HG02885 (cell line): ENCODE data around the gene ATP23.

Experiments used
- ATAC-seq: cut with Tn5 transposase; IDR thresholded peaks from one replicate; pipeline ENCODE4 v1.9.1; 2021; ENCODE audit warnings: mild to moderate bottlenecking; ENCODE audit not compliant: unreplicated experiment, poor library complexity

The ATP23 gene

DNA sequence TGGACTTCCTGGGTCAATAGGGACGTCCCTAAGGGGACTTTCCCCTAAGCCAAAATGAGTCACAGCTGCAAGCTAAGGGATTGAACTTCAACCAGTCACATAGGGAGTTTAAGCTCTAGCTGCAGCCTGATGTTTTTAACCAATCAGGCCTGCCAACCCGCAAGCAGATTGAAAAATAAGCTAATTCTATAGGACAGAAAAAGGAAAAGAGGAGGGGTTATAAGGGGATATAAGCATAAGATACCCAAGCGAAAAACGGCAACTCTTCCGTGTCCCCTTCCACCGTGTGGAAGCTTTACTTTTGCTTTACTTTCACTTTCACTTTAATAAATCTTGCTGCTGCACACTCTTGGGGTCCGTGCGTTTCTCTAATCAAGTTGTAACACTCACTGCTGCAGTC, 24.4 kb downstream of the ATP23 start:
- no peak for ATAC-seq

DNA sequence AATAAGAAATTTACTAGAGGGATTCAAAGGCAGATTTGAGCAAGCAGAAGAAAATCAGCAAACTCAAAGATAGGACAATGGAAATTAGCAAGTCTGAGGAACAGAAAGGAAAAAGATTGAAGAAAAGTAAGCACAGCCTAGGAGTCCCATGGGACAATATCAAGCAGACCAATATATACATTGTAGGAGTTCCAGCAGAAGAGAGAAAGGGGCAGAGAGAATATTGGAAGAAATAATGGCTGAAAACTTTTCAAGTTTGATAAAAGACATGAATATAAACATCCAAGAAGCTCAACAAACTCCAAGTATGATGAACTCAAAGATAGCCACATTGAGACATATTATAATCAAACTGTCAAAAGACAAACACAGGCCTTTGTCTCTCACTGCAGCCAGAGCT, 25.2 kb downstream of the ATP23 start:
- ATAC-seq, result no peak

GRCh38 chr12:57983146-57983857, 41.9 kb downstream of the ATP23 start:
- ATAC-seq, result no peak

GRCh38 chr12:57983858-57984505, 42.6 kb downstream of the ATP23 start:
- ATAC-seq, result no peak

DNA sequence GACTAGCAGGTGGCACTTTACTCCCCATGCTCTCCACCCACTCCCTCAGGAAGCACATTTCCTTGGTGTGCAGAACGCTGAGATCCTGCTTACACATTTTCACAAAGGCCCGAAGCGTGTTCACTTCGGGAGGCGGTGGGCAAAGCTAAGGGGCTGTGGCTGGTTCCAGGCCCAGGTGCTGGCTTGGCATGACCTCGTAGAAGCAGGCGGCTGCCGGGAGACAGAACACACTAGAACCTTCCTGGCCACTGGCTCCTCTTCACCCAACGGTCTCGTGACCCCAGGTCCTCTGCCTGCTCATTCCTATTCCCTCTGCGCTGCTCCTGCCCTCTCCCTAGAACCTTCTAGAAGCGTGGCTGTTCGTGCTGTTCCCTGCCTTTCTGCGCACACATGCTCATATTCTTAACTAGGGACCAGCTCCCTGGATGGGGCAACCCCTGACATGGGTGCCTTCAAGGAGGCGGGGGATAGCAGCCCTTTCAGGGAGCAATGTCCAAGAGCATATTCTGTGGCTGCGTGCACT, 43.3 kb downstream of the ATP23 start:
- no peak for ATAC-seq

DNA sequence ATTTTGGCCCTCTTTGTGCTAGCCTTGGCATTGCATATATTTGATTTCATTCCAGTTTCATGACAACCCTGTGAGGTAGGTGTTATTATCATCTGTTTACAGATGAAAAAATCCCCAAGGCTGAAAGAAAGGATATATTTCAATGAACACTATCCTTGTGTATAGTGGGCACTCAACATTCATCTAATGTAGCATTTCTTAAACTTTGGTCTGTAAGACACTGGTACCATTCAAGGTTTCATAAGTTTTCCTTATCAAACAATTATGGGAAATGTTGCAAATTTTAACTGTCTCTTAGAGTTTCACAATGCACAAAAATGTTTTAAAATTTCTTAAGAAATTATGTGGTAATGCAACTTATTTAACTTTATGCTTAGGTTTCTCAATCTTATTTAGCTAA, 44.3 kb downstream of the ATP23 start:
- no peak for ATAC-seq

GRCh38 chr12:57989838-57990237, 48.5 kb downstream of the ATP23 start:
- ATAC-seq, result no peak

DNA sequence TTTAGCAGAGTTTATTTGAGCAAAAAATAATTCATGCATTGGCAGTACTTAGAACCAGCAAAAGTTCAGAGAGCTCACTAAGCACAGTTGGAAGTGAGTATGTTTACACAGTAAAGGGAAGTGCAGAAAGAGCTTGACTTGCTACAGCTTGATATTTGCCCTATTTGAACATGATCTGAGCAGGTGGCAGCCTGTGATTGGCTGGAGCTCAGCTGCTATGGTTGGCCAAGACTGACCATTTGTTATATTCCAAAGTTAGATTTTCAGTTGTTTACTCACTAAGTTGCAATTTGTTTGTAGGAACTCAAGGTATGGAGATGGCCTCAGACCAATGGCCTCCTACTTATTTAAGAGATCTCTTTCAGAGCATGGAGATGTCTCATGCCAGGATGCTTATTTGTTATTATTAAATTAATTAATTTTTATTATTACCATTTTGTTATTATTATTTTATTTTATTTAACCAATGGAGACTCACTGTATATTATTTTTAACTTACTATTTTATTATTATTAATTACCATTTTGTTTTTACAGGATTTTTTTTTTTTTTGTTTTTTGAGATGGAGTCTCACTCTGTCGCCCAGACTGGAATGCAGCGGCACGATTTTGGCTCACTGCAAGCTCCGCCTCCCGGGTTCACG, 49.0 kb downstream of the ATP23 start:
- no peak for ATAC-seq

- no peak for ATAC-seq
These were observed 50.6 kb downstream of the ATP23 start for GRCh38 chr12:57992001-57992400.

DNA sequence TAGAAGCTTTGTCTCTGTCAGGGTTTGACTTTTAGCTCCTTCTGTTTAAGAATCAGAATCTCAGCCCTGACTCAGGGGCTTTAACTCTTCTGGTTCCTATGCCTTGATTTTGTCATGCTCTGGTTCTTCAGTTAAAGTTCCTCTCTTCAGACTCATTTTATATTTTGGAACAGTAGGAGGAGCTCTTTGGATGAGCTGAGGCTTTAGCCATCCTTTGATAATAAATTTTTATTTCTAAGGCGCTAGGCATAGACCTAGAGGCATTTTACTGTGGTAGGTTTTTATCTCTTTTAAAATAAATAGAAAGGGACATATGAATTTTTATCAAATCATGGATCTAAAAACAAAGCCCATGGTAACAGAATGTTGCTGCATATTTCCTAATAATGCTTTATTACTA, 51.7 kb downstream of the ATP23 start:
- ATAC-seq, result no peak

GRCh38 chr12:57993834-57994233, 52.5 kb downstream of the ATP23 start:
- no peak for ATAC-seq

DNA sequence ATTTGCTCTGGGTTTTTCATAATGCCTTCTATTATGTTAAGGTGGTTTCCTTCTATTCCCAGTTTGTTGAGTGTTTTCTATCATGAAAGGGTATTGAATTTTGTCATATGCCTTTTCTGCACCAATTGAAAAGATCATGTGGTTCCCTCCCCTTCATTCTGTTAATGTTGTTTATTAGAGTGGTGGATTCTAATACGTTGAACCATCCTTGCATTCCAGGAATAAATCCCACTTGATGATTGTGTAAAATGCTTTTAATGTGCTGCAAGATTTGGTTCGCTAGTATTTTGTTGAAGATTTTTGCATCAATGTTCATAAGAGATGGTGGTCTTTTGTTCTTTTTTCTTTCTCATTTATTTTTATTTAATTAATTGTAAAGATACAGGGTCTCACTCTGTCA, 55.2 kb downstream of the ATP23 start:
- ATAC-seq, result no peak

GRCh38 chr12:57998251-57998650, 56.9 kb downstream of the ATP23 start:
- no peak for ATAC-seq

GRCh38 chr12:58000499-58000898, 59.1 kb downstream of the ATP23 start:
- ATAC-seq, result no peak

GRCh38 chr12:58007875-58008274, 66.5 kb downstream of the ATP23 start:
- no peak for ATAC-seq

GRCh38 chr12:58008634-58009033, 67.3 kb downstream of the ATP23 start:
- ATAC-seq, result no peak
